GM18873 (cell line): ENCODE data around the gene CPEB4.

ENCODE experiments used
- ATAC-seq: cut with Tn5 transposase; IDR thresholded peaks from one replicate; pipeline ENCODE4 v1.9.1; 2021; ENCODE audit warnings: mild to moderate bottlenecking, moderate library complexity, moderate number of reproducible peaks; ENCODE audit not compliant: unreplicated experiment, low FRiP score

CPEB4 gene

DNA sequence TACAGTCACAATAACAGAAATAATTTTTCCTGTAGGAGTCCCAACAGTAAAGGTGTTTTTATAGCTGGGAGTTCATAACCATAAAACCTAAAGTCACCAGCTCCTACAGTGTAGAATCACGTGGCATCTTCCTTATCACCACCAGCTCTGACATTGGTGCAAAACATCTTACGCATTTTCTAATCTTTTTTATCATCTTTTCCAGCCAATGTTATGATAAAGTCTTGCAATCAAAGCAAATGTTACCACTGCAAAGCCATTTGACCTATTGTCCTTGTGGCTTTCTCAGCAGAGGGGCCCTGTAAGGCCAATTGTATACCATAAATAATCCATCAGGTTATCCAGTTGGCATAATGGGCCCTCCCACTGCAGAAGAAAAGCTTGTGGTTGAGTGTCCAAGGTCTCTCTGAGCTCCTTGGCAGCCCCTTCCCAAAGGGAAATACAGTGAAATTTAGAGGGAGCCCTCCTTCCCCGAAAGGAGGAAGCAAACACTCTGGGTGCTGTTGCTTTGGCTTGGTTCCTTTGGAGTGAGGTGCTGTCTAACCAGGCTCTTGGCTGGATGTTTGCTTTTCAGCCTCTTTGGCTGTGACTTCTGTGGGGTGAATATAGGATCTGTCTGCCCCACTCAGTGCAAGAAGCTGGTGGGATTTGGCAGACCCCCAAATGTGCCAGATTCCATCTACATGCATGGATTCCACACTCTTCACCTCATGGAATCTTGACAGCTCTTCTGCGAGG is 29.3 kb upstream of the CPEB4 start:
- ATAC-seq = no peak

DNA sequence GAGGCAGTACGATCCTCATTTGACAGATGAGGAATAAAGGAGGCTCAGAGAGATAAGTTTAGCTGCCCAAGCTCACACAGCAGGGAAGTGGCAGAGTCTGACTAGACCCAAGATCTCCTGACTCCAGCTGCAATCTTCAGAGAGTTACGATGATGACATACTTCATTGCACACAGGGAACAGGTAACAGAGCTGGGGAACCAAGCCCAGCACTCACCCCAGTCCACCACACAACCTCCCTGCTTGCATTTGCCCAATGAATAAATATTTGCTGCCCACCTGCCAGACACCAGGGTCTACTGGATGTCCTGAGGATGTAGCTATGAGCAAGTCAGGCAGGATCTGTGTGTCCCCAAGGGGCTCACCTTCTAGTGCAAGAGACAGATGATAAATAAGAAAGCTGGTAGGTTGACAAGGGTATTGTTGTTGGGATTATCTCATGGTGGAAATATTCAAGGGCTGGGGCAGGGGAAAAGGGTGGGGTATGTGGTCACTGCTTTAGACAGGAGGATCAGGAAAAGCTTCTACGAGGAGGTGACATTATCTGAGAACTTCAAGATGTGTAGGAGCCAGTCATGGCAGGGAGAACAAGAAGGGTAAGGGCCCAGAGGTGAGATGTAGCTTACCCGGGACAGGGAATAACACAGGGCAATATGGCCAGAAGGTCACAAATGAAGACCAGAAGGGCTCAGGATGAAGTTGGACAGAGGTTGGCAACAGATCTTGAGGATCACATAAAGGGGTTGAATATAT is 28.6 kb upstream of the CPEB4 start:
- no peak for ATAC-seq

DNA sequence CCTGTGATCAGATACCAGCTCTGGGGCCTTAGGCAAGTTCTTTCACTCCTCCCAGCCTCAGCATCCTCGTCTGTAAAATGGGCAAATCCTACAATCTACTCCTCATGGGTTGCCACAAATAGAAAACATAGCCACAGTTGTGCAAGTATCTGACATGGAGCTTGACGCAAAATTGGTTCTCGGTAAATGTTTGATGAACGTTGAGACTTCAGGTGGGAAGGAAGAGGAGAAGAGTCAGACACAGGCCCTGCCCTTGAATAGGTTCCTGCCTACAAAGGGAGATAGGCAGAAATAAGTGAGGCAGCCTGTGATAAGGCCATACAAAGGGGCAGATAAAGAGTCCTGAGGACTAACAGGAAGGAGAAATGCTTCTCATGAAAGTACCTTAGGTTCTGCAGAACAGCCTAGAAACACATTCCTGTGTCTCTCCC is 26.1 kb upstream of the CPEB4 start:
- no peak for ATAC-seq

DNA sequence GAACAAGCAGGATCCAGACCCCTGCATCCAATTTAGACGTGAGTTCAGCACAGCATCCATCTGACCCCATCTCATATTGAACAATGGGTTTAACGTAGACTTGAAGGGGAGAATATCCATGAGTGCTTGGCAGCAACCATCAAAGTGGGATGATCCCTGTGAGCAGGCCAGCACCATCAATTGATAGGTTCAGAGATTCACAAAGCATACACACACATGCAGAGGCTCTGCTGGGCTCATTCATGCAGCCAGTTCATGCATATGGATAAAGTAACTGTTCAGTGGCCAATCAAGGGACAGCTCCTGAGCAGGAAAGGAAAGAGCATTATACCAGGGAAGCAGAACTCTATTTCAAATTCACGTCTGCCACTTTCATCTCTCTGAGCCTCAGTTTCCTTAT is 24.8 kb upstream of the CPEB4 start:
- ATAC-seq = no peak

DNA sequence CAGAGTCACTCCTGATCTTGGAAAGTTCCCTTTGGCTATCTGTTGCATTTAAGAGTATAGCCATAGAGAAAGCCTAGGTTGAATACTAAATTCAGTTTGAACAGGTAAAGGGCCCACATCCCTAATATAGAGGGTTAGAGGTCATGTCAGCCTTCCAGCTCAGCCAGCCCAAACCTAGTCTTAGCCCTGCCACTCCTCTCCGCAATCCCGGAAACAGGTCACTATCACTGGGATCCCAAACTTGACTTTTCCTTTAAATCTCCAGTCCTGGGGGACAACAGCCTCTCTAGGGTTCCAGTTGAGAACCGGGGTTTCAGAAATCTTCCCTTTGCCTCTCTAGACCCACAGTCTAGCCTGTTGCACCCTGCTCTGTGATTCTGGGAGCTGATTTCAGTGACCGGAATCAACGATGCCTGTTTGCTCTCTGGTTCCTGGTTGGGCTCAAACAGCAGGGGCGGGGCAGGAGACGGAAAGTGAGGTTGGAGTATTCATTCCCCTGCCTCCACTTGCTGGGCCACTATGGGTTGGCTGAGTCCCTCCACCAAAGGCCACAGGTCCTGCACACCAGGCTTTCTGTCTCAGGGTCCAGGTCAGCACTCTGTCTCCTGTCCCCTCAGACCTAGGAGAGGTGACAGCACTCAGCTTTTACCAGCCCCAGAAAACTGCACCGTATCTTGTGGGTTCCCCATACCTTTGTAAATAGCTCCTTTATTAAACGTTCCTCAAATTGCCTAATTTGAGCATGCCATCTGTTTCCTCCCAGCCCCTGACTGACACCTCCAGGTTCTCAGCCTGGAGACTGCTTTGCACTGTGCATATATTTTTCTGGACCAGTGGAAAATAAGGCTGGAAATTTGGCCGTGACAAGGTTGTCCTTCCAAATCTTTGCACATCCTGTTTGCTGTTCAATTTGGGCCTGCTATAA is 23.8 kb upstream of the CPEB4 start:
- ATAC-seq = no peak

DNA sequence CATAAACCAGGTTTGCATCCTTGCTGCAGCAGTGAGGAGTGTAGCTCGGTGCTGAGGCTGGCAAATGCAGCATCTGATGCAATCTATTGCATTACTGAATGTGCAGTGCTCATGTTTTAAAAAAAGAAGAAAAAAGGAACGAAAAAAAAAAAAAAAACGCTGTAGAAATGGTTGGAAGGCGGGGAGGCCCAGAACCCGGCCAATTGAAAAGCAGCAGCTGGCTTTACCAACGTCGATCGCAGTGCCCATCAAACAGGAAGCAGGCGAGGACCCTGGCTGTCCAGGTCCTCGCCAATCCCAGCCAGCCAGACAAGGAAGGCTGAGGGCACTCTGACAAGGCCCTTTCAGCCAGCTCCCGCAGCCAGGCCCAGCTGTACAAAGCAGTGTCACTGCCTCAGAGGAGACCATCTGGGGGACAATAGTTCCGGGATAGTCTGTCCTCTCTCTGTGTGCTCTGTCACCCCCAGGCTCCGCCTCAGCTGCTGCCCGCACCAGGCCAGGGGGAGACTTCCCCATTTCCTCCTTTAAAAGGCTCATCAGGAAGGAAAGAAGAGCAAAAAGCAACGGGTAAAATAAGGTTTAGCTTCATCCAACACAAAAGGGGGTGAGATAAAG is 21.8 kb upstream of the CPEB4 start:
- ATAC-seq = no peak

DNA sequence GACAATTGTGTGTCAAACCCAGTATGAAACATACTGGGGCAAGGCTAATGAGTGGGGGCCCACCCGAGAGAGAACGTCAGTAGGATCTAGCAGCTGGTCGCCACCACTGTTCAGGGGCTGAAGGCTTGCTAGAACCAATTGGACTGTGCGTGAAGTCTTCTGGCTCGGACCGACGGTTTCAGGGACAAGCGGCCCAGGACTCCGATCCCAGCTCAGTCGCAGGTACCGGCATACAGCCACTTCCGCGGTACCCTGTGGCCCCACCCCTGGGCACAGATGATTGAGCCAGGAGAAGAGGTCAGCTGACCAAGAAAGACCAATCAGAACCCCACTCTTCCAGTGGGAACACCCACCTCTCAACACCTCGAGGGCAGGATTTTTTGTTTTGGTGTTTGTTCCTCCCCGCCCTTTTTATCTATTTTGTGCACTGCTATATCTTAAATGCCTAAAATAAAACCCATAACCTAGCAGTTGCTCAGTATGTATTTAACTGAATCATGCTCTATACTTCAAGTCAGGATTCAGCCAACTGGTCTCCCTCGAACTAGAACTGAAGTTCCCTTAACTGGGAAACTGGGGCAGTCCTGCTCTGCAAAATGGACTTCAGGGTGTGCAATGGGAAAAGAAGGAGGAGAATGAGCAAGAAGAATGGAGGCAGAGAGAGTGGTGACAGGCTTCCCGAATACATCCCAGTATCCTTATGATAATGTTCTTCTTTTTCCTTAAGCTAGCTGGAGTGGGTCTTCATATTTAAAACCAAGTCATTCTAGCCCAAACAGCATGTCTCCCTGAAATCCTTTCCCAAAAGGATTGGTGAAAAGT is 21.1 kb upstream of the CPEB4 start:
- ATAC-seq = no peak

DNA sequence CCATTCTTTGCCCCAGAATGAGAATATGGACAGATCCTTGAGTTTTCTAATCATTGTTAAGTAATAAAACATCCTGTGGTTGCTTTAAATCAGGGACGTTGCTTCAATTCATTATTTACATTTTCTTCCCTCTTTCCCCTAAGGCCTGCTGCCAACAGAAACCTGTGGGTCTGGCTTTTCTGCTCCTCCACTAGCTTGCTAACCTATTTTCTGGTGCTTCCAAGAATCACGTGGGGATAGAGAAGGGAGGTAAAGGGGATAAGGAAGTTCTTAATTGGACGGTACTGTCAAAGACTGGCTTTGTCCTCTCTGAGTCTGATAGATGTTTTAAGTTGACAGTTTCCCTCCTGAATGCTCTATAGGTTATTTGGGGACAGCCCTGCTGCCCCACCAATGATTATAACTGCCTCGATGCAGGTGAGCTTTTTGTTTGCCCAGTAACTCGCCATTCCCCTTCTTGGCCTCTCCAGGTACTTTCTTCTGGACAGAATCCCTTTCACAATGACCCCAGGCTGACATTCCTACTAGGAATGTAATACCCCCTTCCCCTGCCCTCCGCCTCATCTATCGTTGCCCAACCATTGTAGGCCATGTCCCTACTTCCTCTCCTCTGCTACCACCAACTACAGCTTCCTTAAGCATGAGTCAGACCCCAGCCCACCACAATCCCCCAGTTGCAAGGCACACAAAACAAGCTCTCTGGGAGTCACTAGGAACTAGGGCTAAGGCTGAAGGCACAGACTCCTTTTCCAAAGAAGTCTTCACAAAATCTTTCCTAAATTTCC is 19.9 kb upstream of the CPEB4 start:
- ATAC-seq = no peak

DNA sequence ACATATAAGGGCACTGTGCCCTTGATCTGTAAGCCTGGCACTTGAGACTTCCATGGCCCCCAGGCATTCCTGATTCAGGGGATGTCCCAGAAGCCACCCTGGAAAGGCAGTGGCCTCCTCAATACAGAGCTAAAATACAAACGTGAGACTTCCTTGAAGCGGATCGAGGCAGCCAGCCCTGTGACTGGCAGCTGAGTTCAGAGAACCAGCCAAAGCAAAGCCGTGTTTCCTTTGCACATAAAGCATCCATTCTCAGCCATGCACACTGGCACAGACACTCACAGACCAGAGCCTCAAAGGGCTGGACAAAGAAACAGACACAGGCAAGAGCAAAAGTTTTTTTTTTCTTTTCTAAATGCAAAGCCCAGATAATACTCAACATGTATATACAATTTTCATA is 18.8 kb upstream of the CPEB4 start:
- no peak for ATAC-seq

DNA sequence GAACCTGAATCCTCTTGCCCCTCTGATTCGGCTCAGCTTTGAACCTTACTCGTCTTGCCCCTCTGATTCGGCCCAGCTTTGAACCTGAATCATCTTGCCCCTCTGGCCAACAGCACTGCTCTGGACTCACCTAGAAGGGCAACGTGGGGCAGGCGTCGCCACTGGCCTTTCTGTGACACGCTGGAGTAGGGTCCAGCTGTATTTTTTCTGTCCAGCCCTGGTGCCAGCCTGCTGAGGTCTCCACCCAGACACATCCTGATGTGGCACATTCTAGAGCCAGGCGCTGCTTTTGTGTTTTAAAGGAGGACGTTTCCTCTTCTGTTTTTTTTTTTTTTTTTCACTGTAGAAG is 15.2 kb upstream of the CPEB4 start:
- ATAC-seq = no peak

DNA sequence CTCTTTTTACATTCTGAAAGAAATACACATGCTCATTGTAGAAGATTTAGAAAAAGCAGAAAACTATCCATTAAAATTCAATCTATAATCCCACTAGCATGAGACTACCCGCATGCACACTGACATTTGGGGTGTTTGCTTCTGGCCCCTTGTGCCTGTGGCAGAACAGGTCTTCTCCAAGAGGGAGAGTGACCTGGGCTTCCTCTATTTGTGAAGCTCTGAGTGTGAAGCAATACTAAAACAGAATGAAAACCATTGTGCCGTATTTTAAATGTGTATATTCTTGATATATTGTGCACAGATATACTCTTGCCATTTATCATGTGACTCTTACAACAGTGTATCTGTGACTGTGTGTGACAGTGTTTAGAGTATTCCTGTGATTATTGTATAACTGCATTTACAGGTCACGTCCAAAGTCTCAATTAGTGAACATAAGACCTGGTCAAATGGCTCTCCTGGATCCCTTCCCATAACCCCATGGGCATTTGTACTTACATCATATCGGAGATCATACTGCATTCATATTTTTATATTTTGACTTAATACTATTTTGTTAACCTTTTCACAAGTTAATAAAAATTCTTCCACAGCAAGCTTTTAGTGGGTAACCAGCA is 14.7 kb upstream of the CPEB4 start:
- ATAC-seq = no peak

DNA sequence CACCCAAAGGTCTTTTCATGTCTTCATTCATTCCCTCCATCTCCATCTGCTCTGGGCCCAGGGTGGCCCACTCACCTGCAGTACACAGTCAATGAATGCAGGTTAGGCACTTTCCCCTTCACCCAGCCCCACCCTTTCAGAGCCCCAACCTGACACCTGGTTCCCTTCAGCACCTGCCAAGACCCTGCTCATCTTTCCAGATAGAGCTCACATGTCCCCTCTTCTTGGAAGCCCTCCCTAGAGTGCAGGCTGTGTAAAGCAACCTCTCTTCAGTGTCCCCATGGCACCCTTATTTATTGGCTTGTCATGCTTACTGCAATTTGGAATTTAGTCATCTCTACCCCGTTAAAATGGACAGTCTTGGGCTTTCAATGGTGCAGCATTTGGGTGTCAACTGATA is 13.0 kb upstream of the CPEB4 start:
- no peak for ATAC-seq

DNA sequence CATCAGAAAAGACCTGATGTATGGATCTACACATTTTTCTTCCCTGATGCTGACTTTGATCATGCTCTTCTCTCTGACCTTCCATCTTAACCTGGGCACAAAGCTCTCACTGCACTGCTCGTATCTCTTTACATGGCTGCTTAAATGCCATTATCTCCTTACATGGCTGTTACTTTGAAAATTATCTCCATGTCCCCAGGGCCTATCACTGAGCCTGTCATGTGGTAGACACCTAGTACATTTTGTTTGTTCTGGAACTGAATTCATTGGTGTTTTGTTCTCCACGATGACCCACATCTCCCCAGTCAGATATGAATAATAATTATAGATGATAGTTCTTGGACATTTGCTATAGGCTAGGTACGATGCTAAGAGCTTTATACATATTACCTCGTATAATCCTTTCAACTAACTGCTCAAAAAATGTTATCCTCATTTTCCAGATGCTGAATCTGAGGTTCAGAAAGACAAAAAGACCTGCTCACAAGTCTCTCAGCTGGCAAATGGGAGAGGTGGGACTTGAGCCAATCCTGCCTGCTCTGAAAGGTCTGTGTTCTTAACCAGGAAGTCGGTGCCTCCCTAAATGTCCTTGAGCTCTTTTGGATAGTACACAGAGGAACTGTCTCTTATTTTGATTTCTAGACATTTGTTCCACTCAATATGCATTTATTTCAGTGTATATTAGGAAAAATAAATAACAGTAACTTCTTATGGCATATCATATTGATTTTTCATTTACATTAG is 9.8 kb upstream of the CPEB4 start:
- ATAC-seq = no peak

DNA sequence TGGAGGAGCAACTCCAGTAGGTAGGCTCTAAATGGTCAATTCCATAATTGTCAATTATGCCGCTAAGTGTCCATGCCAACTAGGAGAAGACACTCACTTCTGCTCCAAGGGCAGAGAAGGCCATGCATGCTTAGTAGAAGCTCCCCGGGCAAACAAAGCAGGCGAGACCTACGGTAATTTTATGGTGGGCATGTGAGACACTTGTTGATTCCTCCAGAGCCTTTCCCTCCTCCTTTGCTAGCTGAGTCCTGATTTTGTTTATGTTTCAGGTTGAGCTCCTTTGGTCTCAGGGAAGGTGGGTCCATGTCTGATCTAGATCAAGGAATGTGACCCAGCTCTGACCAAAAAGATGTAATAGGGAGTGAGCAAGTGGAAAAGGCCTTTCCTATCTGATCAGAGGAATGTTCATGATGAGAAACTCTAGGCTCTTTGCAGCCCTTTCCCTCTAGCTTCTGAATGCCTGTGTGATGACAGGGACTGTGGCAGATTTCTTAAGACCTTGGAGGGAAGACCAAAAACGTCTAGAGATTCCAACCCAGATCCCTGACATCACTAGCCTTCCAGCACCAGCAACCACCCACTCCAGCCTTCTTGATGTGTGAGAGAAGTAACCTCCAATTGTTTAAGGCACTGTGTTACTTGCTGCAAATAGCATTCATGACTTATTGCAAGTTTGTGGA is 7.7 kb upstream of the CPEB4 start:
- no peak for ATAC-seq

DNA sequence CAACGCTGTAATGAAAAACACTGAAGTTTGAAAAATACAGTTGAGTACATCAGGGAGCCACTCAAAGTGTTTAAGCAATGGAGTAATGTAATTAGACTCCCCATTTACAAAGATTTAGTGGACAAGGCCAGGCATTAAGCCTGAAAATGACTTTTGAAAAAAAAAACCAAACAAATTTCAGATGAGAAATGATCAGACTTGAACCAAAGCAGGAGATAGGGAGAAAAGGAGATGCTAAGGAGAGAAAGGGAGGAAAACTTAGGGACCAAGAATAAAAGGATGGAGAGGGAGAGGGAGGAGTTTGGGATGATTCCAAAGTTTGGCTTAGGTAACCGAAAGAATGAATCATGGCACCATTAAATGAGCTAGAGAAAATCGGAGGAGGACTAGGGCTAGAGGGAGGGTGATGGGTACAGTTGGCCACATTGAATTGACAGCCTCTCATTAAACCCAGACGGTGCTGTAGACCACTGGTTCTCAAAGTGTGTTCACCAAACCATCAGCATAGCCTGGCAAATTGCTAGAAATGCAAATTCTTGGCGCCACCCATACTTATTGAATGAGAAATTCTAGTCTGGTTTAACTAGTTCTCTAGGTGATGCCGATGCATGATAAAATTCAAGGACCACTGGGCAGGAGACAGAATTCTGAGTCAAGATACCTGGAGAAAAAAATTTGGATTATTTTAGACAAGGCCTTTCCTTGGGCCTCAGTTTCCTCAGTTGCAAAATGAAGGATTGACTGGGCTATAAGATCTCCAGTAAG is 6.2 kb upstream of the CPEB4 start:
- ATAC-seq = no peak

DNA sequence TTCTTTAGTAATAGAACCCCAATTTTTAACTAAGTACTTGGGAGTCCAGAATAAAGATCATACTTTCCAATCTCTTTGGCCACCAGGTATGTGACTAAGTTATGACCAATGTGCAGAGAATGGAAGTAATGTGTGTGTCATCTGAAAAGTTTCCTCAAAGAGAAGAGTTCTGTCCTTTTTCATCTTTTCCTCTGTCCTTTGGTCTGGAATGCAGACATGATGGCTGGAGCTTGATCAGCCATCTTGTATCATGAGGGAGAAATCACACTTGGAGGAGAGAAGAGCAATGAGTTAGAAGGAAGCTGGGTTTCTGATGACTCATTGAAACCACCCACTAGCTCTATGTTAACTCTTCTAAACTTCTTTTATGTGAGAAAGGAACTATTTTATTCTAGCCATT is 5.5 kb upstream of the CPEB4 start:
- ATAC-seq = no peak
